Ramos (cell line): ENCODE data around the gene MATN1.

ENCODE experiments used
- in situ Hi-C: fragments of 300-500 bp; cut with MboI; formaldehyde crosslinking; loops from one replicate; pipeline ENCODE4 v1.14.3; 2022; ENCODE audit warnings: low sequenced_read_pairs; ENCODE audit not compliant: unreplicated experiment

The MATN1 gene

GRCh38 chr1:30687886-30688285 lies 35.5 kb downstream of the MATN1 start:
- in situ Hi-C loops: no loop called here

- in situ Hi-C loops: no loop called here
Observed at GRCh38 chr1:30686236-30686935, 37.0 kb downstream of the MATN1 start.

- in situ Hi-C loops: no loop called here
Observed at GRCh38 chr1:30685796-30686165, 37.6 kb downstream of the MATN1 start.

- in situ Hi-C loops: no loop called here
Observed at GRCh38 chr1:30684881-30685795, 38.2 kb downstream of the MATN1 start.

GRCh38 chr1:30684259-30684658 lies 39.1 kb downstream of the MATN1 start:
- in situ Hi-C loops: no loop called here

- in situ Hi-C loops: no loop called here
Observed at GRCh38 chr1:30683699-30684098, 39.7 kb downstream of the MATN1 start.

GRCh38 chr1:30682396-30683275 lies 40.7 kb downstream of the MATN1 start:
- in situ Hi-C loops: no loop called here

- in situ Hi-C loops: no loop called here
Observed at GRCh38 chr1:30681782-30682181, 41.6 kb downstream of the MATN1 start.

GRCh38 chr1:30680879-30681278 lies 42.5 kb downstream of the MATN1 start:
- in situ Hi-C loops: no loop called here

- in situ Hi-C loops: no loop called here
Observed at GRCh38 chr1:30680429-30680828, 43.0 kb downstream of the MATN1 start.

GRCh38 chr1:30679976-30680305 lies 43.4 kb downstream of the MATN1 start:
- in situ Hi-C loops: no loop called here

- in situ Hi-C loops: no loop called here
Observed at GRCh38 chr1:30679201-30679975, 44.0 kb downstream of the MATN1 start.

- in situ Hi-C loops: no loop called here
Observed at GRCh38 chr1:30678209-30678608, 45.2 kb downstream of the MATN1 start.

- in situ Hi-C loops: no loop called here
Observed at GRCh38 chr1:30677471-30677870, 45.9 kb downstream of the MATN1 start.

- in situ Hi-C loops: no loop called here
Observed at GRCh38 chr1:30675761-30676160, 47.6 kb downstream of the MATN1 start.

GRCh38 chr1:30675289-30675688 lies 48.1 kb downstream of the MATN1 start:
- in situ Hi-C loops: no loop called here

GRCh38 chr1:30673395-30673794 lies 50.0 kb downstream of the MATN1 start:
- in situ Hi-C loops: no loop called here

- in situ Hi-C loops: no loop called here
Observed at GRCh38 chr1:30672661-30673060, 50.7 kb downstream of the MATN1 start.

- in situ Hi-C loops: no loop called here
Observed at GRCh38 chr1:30670240-30671060, 52.9 kb downstream of the MATN1 start.
